NCI-H446 (cell line): ENCODE results near the gene ZGPAT.

Experiments
- DNase-seq, 2 experiments: peaks; one replicate each; lab custom pipeline; 2025; lab: John Stamatoyannopoulos, UW

The ZGPAT gene

DNA sequence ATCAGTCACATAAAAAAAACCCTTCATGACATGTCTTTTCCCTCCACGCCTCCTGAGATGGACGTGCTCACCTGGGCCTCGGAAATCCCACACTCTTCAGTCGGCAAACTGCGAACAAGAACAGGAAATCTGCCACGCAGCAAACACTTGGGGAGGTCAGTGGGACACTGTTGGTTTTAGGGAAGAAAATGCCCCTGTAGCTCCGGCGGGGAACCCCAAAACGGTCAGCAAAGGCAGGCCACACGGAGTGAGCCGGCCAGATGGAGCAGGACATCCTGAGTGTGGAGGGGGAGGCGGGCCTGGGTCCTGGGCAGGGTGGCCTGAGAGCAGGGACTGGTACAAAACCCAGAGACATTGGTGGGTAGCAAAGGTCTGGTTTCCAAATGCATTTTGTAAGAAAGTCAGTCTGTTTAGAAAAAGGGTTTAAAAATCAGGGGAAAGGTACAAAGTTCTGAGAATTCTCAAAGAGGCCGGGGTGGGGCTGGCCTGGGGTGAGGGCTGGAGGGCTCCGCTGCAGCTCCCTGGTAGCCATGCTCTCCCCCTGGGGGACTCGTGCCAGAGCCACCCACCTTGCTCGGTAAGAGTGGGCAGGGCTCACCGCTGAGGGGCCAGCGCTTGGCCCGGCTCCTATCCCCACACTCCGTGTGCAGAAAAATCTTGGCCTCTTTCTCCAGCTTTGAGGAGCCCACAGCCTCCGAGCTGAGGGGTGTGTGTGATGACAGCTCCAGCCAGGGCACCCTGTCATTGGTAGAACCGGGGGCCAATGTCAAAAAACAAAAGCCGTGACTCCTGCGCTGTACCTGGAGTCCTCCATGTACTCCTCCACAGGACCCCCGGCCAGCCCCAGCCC is 37.0 kb downstream of the ZGPAT start:
- DNase-seq, result no peak

DNA sequence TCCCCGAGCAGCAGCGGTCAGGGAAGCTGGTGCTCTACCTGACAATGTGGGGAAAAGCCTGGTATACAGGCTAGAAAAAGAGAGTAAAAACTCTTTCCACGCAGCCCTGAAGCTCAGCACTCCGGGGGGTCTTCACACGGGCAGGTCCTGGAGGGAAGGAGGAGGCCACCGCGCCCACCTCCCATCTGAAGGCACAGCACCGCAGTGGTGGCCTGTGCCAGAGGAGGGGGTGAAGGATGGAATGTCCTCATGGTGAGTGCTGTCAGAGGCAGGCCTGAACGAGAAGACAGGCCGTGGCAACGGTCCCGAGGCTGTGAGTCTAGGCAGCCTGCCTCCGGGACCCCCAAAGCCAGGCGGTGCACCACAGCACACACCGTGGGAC is 37.6 kb downstream of the ZGPAT start:
- DNase-seq, result no peak

DNA sequence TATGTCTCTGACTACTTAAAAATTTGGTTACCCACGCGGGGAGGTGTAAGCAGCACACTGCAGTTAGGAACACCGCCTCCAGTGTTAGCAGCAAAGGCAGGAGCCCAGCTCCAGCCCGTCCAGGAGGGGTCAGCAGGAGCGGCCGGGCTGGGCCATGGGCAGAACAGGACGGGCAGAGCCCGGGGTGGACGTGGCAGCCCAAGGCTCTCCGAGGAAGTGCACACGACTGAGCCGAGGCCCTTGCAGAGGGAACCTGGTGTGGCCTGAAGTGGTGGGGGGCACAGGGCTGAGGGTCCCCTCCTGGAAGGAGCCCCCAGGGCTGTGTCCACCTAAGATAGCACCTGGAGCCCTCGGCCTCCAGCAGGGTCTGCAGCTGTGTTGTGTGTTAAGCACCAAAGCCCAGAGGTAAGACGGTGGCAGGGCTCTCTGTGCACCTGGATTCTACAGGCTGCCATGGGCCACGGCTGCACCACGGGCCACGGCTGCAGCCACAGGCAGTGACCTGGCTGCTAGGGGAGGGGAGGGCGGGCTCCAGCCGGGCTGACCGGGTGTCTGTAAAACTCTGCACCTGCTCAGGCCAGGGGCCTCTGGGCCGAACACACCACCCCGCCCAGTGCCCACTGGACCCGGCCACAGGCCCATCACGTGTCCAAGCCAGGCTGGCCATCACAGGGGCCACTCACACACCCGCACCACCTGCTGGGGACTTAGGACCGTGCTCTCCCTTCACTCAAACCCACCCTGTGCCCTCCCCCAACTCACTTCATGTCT is 38.3 kb downstream of the ZGPAT start:
- no peak for DNase-seq

DNA sequence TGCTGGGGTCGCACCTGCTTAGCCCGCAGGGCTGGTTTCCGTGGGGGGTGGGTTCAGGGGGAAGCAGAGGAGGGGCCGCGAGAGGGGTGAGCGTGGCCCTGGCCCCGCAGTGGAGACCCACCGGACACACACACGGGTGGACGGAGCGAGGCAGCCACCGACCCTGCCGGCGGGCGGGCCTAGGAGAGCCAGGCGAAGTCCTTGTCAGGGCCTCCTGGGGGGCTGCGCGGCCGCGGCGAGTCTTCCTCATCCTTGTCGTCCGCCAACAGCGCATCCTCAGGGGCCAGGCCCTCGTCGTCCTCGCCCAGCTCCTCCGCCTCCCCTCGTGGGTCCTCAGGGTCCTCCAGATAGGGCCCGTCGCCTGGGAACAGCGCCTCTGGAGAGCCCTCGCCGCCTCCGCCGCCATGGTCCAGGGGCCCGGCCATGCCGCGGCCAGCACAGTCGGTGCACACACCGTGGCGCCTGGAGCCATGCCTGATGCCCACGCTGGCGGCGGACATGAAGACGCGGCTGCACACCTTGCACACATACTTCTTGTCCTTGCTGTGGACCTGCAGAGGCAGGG is 39.0 kb downstream of the ZGPAT start:
- no peak for DNase-seq

DNA sequence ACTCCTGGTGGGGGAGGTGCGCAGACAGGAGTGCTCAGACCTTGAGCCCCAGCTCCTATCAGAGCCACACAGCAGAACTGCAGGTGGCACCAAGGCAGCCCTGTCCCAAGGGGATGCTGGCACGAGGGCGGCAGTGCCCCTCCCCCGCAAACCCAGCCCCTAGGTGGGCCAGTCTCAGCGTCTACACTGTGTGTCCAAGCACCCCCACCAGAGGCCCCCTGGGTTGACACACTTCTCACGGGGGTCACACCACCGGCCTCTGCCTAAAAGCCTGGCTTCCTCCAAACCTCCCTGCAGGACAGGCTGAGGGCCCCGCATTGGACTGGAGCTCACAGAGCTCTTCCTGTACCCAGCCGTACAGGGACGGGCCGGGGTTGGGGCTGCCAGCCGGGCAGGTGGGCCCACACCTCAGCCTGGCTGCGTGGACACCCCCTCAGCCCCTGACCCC is 39.8 kb downstream of the ZGPAT start:
- no peak for DNase-seq

DNA sequence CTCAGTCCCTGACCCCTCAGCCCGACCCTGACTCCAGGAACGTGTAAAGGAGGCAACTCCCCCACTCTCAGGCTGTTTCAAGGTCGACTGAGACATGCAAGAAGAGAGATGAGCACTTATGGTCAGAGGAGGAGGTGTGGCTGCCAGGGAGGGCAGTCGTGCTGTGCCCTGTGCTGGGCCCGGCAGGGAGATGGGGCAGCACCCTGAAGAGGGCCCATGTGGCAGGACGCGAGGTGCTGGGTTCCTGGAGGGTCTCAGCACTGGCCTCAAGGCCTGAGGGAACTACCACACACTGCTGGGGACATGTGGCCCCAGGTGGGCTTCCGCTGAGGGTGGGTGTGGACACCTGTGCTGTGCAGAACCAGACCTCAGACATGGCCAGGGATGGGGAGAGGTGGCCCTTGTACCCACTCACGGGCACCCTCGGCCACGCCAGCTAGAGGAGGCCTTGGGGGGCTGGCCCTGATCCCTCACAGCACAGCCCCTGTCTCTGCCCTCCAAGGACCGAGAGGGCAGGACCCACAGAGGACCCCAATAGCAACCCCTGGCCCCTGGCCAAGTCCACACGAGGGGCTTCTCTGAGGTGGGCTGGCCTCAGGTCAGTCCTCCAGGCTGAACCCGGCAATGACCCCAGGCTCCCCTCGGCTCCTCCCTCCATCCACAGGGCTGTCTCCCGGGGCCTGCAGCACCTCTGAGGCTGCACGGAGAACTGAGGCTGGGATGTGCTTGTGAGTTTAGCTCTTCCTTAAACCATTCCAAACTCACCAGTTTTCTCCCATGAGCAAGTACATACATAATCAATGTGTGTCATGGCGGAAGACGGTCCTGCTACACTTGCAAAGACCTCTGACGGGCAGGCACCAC is 40.5 kb downstream of the ZGPAT start:
- DNase-seq, result no peak

DNA sequence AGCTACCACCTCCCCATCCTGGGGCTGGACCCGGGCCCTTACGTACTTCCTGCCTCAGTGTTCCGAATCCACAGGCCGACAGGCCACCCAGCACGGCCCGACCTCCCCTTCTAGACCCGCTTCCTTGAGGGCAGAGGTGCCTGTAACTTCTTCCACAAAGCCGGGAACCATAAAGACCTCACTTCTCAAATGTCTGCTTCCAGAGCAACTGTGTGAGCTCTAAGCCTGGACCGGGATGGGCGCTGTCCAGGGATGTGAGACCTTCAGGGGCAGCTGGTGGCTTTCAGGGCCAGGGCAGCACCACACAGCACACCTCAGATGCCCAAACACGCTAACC is 41.1 kb downstream of the ZGPAT start:
- DNase-seq, result no peak

DNA sequence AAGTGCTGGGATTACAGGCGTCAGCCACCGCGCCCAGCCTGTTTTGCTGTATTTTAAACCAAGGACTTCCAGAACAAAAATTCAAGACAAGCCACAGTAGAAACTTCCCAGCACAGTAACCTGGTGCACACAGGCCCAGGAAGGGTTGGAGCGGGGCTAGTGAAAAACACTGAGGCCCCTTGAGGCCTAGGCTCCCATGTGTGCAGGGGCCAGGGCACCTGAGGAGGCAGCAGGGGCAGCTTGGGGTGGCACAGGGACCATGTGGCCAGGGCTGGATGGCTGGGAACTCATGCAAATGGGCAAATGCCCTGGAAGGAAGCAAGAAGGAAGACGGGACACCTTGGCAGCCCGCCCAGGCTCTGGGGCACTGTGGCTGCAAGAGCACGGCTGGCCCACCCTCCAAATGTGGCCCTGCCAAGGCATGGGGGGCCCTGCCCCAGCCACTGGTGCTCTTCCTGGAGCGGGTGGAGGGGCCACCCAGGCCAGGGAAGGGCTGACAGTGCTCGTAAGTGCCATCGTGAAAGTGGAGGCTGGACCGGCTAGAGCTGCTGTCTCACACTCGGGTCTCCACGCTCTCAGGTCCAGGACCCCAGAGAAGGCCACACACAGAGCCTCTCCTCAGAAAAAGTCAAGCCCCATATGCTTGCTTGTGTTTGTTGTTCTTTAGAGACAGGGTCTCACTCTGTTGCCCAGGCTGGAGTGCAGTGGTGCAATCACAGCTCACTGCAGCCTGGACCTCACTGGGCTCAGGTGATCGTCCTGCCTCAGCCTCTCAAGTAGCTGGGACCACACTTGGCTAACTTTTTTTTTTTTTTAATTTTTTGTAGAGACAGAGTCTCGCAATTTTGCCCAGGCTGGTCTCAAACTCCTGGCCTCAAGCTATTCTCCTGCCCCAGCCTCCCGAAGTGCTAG is 42.0 kb downstream of the ZGPAT start:
- DNase-seq, result no peak

DNA sequence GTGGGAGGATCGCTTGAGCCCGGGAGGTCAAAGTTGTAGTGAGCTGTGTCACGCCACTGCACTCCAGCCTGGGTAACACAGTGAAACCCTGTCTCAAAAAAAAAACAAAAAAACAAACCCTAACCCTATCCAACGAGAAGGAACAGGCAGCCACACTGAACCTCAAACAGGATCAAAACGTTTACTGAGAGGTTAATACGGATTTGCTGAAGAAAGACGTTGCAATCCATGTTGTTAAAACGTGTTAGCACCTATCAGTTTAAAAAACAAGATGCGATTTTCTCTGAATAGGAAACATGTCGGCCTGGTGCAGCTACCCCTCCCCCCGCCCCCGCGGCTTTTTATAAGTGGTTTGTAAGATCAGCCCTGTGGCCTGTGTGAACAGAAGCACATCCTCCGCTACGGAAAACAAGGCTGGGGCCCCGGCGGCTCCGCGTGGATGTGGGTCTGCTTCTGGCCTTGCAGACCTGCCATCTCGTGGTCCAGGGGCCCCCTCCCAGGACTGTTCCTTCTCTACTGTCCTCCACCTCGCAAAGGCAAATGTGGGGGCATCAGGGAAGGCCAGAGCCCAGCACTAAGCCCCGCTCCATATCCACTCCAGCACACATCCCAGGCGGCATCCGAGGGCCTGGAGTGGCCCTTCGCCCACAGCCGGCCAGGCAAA is 43.1 kb downstream of the ZGPAT start:
- no peak for DNase-seq

DNA sequence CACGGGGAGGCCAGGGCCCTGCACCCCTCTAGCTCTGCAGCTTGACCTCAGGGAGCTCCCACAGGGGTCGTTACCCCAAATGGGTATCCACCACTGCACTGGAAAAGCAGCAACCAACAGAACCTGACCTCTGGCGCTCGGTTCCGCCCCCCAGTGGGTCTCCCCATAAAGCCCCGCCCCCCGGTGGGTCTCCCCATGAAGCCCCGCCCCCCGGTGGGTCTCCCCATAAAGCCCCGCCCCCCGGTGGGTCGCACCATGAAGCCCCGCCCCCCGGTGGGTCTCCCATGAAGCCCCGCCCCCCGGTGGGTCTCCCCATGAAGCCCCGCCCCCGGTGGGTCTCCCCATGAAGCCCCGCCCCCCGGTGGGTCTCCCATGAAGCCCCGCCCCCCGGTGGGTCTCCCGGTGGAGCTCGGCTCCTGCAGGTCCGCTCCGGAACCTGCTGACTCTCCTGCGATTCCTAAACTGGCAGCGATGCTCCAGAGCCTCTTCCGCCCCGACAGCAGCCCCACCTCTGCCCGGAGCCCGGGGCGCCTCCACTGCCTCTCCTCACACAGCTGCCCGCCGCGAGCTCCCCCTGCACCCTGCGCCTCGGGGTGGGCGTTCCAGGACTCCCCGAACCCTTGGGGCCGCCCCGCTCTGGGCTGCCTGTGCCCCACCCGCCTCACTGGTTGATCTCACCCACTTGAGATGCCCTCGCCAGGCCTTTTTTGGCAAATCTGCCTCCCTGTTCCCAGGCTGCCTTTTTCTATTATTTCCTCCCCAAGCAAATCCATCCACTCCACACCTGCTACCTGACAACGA is 43.8 kb downstream of the ZGPAT start:
- no peak for DNase-seq

DNA sequence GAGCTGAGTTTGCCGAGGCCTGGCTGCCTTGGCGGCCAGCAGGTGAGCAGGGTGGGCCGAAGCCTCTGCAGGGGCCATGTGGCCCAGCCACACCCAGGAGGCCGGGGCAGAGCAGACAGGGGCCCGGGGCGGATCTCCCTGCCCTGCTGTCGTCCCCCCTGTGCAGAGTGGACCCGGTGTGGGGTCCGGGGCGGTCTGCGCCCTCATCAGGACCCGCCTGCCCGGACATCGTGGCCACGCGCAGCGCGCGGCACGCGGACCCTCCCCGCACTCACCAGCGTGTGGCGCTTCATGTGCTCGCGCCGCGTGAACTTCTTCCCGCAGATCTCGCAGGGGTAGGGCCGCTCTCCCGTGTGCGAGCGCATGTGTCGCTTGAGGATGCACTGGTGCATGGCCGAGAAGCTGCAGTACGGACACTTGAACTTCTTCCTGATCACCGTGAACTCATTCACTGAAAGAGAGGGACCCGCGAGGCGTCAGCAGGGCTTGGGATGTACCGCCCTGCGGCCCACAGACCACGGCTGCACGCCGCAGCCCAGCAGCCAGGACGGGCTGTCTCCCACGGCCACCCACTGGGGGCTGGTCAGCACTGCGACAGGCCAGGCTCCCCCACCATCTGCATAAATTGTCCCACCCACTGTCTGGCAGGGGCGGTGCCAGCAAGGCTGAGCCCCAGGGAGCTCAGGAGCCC is 44.7 kb downstream of the ZGPAT start:
- no peak for DNase-seq

DNA sequence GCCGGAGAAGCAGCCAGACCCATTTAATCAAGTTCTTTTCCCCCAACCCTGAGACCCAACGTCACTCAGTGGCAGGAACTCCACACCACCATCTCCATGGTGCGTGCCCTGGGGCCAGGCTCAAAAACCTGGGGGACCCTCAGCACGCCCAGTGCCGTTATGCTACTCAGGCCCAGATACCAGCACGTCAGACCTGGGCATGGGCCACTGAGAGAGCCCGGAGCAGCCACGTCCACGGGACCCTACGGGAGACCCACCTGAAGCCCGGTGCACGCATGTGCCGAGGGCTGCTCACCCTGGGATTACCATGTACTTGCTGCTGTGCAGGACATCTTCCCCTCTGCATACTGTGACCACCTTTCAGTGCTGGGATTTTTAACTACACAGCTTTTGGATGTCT is 45.5 kb downstream of the ZGPAT start:
- DNase-seq, result no peak

DNA sequence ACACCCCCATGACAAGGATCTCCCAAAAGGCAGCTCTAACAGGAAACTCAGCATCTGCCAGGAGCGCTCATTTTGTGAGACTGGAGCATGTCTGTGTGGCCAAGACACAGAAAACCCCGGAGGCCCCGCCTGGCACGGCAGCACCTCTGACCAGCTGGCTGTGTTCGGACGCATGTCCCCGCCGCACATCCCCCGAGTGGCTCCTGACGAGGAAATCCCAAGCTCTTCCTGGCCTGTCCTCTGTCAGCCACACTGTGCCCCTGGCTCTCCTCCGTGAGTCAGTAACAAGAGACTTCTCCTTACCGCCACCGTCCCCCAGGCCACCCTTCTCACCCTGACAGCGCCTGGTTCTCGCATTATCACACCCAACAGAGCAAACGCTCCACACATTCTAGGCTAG is 46.2 kb downstream of the ZGPAT start:
- no peak for DNase-seq

DNA sequence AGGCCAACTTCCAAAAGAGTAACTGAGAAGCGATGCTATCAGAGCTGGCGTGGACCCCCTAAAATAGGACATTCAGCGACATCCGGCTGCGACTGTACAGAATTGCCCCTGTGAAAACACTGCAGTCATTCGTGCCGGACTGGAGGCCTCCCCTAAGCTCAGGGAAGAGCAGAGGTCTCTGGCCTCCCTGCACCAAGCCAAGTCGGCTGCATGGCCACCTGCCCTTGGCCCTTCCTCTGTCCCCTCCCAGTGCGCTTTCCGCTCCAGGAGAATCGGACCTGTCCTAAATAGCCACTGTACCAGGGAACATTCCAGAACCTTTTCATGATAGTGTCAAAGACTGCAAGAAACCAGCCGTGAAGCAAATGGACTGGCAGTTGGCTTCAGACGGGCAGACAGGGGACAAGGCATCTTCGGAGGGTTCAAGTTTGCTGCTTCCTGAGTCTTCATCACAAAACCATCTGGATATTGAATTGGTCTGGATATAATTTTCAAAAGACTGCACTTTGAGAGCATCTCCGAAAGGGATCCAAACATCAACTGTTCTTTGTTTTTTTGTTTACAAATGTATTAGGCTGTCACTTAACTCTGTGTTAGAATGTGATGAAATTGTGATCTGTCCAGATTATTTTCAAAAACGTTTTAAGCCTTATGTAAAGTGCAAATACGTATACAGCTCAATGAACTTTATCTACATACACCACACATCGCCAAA is 48.3 kb downstream of the ZGPAT start:
- no peak for DNase-seq

DNA sequence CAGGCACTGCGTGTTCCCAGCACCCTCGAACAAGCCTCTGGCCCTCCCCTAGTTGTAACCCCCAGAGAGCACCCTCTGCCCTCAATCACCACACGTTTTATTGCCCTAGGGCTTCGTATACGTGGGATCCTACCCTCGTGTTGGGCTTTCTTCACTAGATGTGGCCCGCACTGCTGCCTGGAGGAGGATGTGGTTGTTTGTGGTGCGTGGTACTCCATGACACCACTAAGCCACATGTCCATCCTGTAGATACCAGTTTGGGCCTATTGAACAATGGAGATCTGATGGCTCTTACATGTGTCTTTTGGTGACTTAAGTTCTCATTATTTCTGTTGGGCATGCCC is 48.8 kb downstream of the ZGPAT start:
- no peak for DNase-seq

DNA sequence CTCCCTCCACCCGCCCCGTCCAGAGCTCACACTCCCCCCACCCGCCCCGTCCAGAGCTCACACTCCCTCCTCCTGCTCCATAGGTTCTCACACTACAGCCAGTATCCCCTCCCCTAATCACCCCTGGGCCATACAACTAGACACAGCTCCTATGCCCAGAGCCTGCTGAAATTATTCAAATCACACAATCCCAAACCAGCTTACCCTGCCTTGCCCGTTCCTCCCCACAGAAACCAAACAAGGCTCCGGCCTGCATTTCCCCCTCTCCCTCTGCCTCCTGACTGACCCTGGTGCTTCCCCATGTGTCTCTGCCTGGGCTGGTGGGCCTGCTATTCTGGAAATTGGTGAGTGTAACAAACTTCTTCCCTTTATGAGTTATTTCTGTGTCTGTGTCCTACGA is 50.3 kb downstream of the ZGPAT start:
- DNase-seq, result no peak

DNA sequence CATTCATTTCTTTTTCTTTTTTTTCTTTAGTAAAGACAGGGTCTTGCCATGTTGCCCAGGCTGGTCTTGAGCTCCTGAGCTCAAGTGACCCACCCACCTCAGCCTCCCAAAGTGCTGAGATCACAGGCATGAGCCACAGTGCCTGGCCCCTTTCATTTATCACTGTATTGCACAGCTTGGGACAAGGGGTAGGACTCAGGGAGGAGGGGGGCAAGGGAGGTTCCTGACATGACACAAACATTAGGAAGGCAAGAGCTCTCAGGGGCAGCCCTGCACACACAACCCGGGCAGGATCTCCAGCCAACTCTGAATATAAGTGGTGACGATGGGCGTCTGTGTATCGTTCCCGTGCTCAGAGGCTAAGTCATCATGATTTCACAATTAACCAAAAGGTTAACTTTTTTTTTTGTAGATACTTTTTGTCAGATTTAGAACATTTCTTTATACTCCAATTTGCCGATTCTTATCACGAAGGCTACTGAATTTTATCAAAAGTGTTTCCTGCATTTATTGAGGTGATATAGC is 51.6 kb downstream of the ZGPAT start:
- no peak for DNase-seq
